Measurements from ENCODE around the gene PAX2.

- TF ChIP-seq CTCF (IDR thresholded peaks at IDR 0.05) (no peak), POLR2A (IDR thresholded peaks at IDR 0.05) (no peak), EP300 (IDR thresholded peaks at IDR 0.05) (no peak), POLR2AphosphoS5 (IDR thresholded peaks at IDR 0.05) (no peak)
Observed at GRCh38 chr10:100715445-100716385, 29.7 kb upstream of the PAX2 start.
